HCT116 (cell line): ENCODE data around the gene ACTR1B. TPM values are rescaled to one million over a fixed set of nuclear protein-coding genes. Genes with fewer than 3 reads are reported as not detected.
A peak's percentile ranks its signal among the peaks of the same experiment; 100 is the strongest.

ENCODE experiments used
- ATAC-seq: fragments of 200-7000 bp; cut with Tn5 transposase; 2 replicates; pipeline ENCODE4 v1.9.1; 2020; ENCODE audit warnings: mild to moderate bottlenecking, moderate library complexity
- BruUV-seq: library from RNA; stranded (reverse); fragments of 400-500 nt; replicated peaks from 2 replicates; lab custom pipeline; 2021; lab: Mats Ljungman, UMichigan
- CTCF ChIA-PET: fragments of 300-600 bp; sonication (Branson Sonifier 250); formaldehyde crosslinking; loops from one replicate; lab custom pipeline; 2021; ENCODE audit warnings: antibody characterized with exemption; lab: Charles Lee
- POLR2A ChIA-PET: fragments of 300-600, 350-600 bp; sonication (Branson Sonifier 250); formaldehyde crosslinking; loops from one replicate; lab custom pipeline; 2021; ENCODE audit warnings: antibody characterized with exemption; lab: Charles Lee
- RAD21 ChIA-PET, 2 experiments: fragments of 300-600 bp; sonication (Branson Sonifier 250); formaldehyde crosslinking; loops; one replicate each; lab custom pipeline; 2023; ENCODE audit warnings: low total read pairs in 2 of 2; ENCODE audit not compliant: uncharacterized antibody in 2 of 2, unreplicated experiment in 2 of 2, low non-redundant PET in 1 of 2; lab: Charles Lee
- DNase-seq: peaks from one replicate; pipeline ENCODE4 v3.0.0-alpha.2; 2010; ENCODE audit warnings: low read depth, low spot score
- H2AFZ ChIP-seq: fragments of 200-600 bp; shearing (Covaris generic), sonication (generic); 2 replicates; pipeline ENCODE4 v1.6.1; 2017; ENCODE audit warnings: low read depth, mixed run types, mixed read lengths, antibody characterized with exemption, low read length; ENCODE audit not compliant: poor library complexity, severe bottlenecking
- H3K27ac ChIP-seq: 2 replicates; pipeline ENCODE4 v1.5.1; 2012; ENCODE audit warnings: low read depth, low read length
- H3K27me3 ChIP-seq: fragments of 200-600 bp; sonication (generic); 2 replicates; pipeline ENCODE4 v1.6.1; 2016; ENCODE audit warnings: mixed run types, low read length, mixed read lengths; ENCODE audit not compliant: insufficient read depth
- H3K36me3 ChIP-seq, 2 experiments: fragments of 200-500 bp in 1 of 2; fragments of 200-600 bp in 1 of 2; sonication (Bioruptor generic) in 1 of 2; sonication (generic) in 1 of 2; 2 replicates each; pipeline versions ENCODE4 v1.5.1 to v1.6.1; 2014 to 2016; ENCODE audit warnings: low read length in 2 of 2, inconsistent platforms in 1 of 2, mixed read lengths in 1 of 2, mixed run types in 1 of 2; ENCODE audit not compliant: insufficient read depth in 2 of 2, control insufficient read depth in 1 of 2
- H3K4me1 ChIP-seq, 2 experiments: fragments of 200-600 bp in 1 of 2; sonication (generic) in 1 of 2; 2 replicates each; pipeline versions ENCODE4 v1.5.1 to v1.6.1; 2012 to 2017; ENCODE audit warnings: low read length in 2 of 2, inconsistent platforms in 1 of 2, mild to moderate bottlenecking in 1 of 2, mixed read lengths in 1 of 2, mixed run types in 1 of 2, moderate library complexity in 1 of 2; ENCODE audit not compliant: insufficient read depth in 2 of 2, control insufficient read depth in 1 of 2
- H3K4me2 ChIP-seq: fragments of 200-600 bp; sonication (generic); 2 replicates; pipeline ENCODE4 v1.6.1; 2017; ENCODE audit warnings: mixed run types, low read length, mixed read lengths
- H3K4me3 ChIP-seq, 2 experiments: fragments of 200-600 bp in 1 of 2; sonication (generic) in 1 of 2; replicated peaks in 1 of 2; 2 replicates each; pipeline ENCODE4 v1.5.1; 2011 to 2016; ENCODE audit warnings: low read length in 2 of 2, control low read depth in 1 of 2, low read depth in 1 of 2, mild to moderate bottlenecking in 1 of 2, mixed read lengths in 1 of 2, mixed run types in 1 of 2
- H3K79me2 ChIP-seq: fragments of 200-600 bp; sonication (generic); 2 replicates; pipeline ENCODE4 v1.6.1; 2017; ENCODE audit warnings: mild to moderate bottlenecking, mixed run types, low read length, moderate library complexity, mixed read lengths; ENCODE audit not compliant: insufficient read depth
- H3K9ac ChIP-seq: fragments of 200-600 bp; sonication (generic); 2 replicates; pipeline ENCODE4 v1.6.1; 2016; ENCODE audit warnings: low read length, mixed read lengths
- H3K9me2 ChIP-seq: fragments of 200-600 bp; sonication (generic), shearing (Covaris generic); 2 replicates; pipeline ENCODE4 v1.6.1; 2017; ENCODE audit warnings: mixed run types, mild to moderate bottlenecking, moderate library complexity; ENCODE audit not compliant: insufficient read depth
- H3K9me3 ChIP-seq, 2 experiments: fragments of 200-500 bp in 1 of 2; fragments of 200-600 bp in 1 of 2; sonication (Bioruptor generic) in 1 of 2; sonication (generic) in 1 of 2; 2 replicates each; pipeline ENCODE4 v1.6.1; 2014 to 2017; ENCODE audit warnings: low read length in 2 of 2, mixed read lengths in 2 of 2, inconsistent platforms in 1 of 2, low read depth in 1 of 2, mild to moderate bottlenecking in 1 of 2, mixed run types in 1 of 2, moderate library complexity in 1 of 2; ENCODE audit not compliant: control insufficient read depth in 1 of 2, insufficient read depth in 1 of 2
- H4K20me1 ChIP-seq: fragments of 200-600 bp; sonication (generic), shearing (Covaris generic); 2 replicates; pipeline ENCODE4 v1.6.1; 2017; ENCODE audit warnings: mixed run types, mild to moderate bottlenecking, moderate library complexity; ENCODE audit not compliant: insufficient read depth
- ATF3 ChIP-seq: IDR thresholded peaks from 2 replicates; pipeline ENCODE4 v1.6.1; 2012
- CTCF ChIP-seq, 3 experiments: fragments of 200-600 bp in 1 of 3; sonication (generic) in 1 of 3; IDR thresholded peaks in 2 of 3; conservative IDR thresholded peaks in 1 of 3; 2 replicates each; pipeline ENCODE4 v1.5.1; 2012 to 2017; ENCODE audit warnings: low read depth in 2 of 3, low read length in 2 of 3, antibody characterized with exemption in 1 of 3, borderline replicate concordance in 1 of 3, control low read depth in 1 of 3, mild to moderate bottlenecking in 1 of 3, mixed read lengths in 1 of 3, mixed run types in 1 of 3, moderate library complexity in 1 of 3; ENCODE audit not compliant: insufficient read depth in 1 of 3
- EGR1 ChIP-seq: IDR thresholded peaks from 2 replicates; pipeline ENCODE4 v1.6.1; 2012; ENCODE audit warnings: low read depth
- EZH2 ChIP-seq: fragments of 200-600 bp; sonication (generic); IDR thresholded peaks from 2 replicates; pipeline ENCODE4 v1.6.1; 2017; ENCODE audit warnings: antibody characterized with exemption, mixed run types
- JUND ChIP-seq: IDR thresholded peaks from 2 replicates; pipeline ENCODE4 v1.6.1; 2012
- MAX ChIP-seq: IDR thresholded peaks from 2 replicates; pipeline ENCODE4 v1.6.1; 2012
- POLR2A ChIP-seq: IDR thresholded peaks from 2 replicates; pipeline ENCODE4 v1.7.0; 2011; ENCODE audit warnings: borderline replicate concordance; ENCODE audit not compliant: insufficient read depth, insufficient read length; ENCODE audit errors: extremely low read depth
- REST ChIP-seq: IDR thresholded peaks from 2 replicates; pipeline ENCODE4 v1.6.1; 2012; ENCODE audit warnings: low read depth
- SP1 ChIP-seq: IDR thresholded peaks from 2 replicates; pipeline ENCODE4 v1.6.1; 2012; ENCODE audit warnings: low read depth
- SRF ChIP-seq: IDR thresholded peaks from 2 replicates; pipeline ENCODE4 v1.6.1; 2012; ENCODE audit warnings: low read depth
- YY1 ChIP-seq: IDR thresholded peaks from 2 replicates; pipeline ENCODE4 v1.6.1; 2011; ENCODE audit warnings: low read length, low read depth, moderate library complexity, mild to moderate bottlenecking; ENCODE audit not compliant: insufficient replicate concordance; ENCODE audit errors: extremely low read depth
- ZNF274 ChIP-seq: fragments of 200-500 bp; sonication (Bioruptor generic); IDR thresholded peaks from 2 replicates; pipeline ENCODE4 v1.6.1; 2014; ENCODE audit warnings: mild to moderate bottlenecking, low read depth, low read length, inconsistent platforms
- intact Hi-C: fragments of 100-400 bp; cut with micrococcal nuclease; formaldehyde crosslinking; loops from 2 replicates; pipeline ENCODE4 v1.10.0; 2022
- total RNA-seq: library from RNA; stranded (reverse); gene quantifications from one replicate; pipeline ENCODE4 v1.2.1, GENCODE V29; 2021; ENCODE audit not compliant: unreplicated experiment

The ACTR1B gene
- total RNA-seq, 1 experiment from 2014 or later, result 42.8 TPM

- TF ChIP-seq REST, result no peak
- peak; percentile 78 for TF ChIP-seq YY1
- no peak for TF ChIP-seq ATF3
- TF ChIP-seq EZH2, result no peak
Observed at GRCh38 chr2:97697252-97698235, 33.7 kb upstream of the ACTR1B start (continued).

- no peaks in the 10 kb centered on the region for H4K20me1 ChIP-seq
- intact Hi-C loops, result no loop called here
- ChIA-PET POLR2A (interaction anchor here (1.3 kb wide), 1 partner anchor 31 kb away, joined by 5 read pairs; the partner anchor contains the start of gene ACTR1B), CTCF (interaction anchor here (5.5 kb wide), 1 partner anchor 105 kb away, joined by 89 read pairs; the partner anchor contains the start of gene ANKRD36B), RAD21 (interaction anchor here in 1 of 2 experiments (1.1 kb wide), 1 partner anchor 105 kb away, joined by 3 read pairs; no protein-coding TSS in a partner anchor)
- no peaks in the 10 kb centered on the region for H3K27me3 ChIP-seq
- H3K4me1 ChIP-seq, result peaks cover 0 to 5% of the 10 kb centered on the region in 2 experiments; a peak in 1 of 4 replicates
- no peak overlapping the region for H3K4me3 ChIP-seq
- no peaks in the 10 kb centered on the region for H3K36me3 ChIP-seq
- no TSS peak for BruUV-seq
- H3K4me2 ChIP-seq, result no peak overlapping the region
- ATAC-seq (no peak), DNase-seq (no peak)
- H2AFZ ChIP-seq, result no peak overlapping the region
- H3K9ac ChIP-seq, result no peak overlapping the region
- no peaks in the 10 kb centered on the region for H3K79me2 ChIP-seq
- H3K9me2 ChIP-seq, result no peaks in the 10 kb centered on the region
- no peaks in the 10 kb centered on the region for H3K9me3 ChIP-seq
- H3K27ac ChIP-seq, result no peak overlapping the region
- TF ChIP-seq SRF (no peak), YY1 (no peak), REST (no peak), JUND (no peak), ZNF274 (no peak), MAX (no peak), CTCF (IDR thresholded peaks at IDR 0.05 in 2 of 3, conservative IDR thresholded peaks at IDR 0.05 in 1 of 3; ENCODE audit: borderline replicate concordance in 1 of 3, insufficient read depth in 1 of 3, low read depth in 2 of 3, low read length in 2 of 3) (no peak), POLR2A (no peak), SP1 (no peak), EGR1 (no peak)
Observed at GRCh38 chr2:97695744-97696143, 31.9 kb upstream of the ACTR1B start.
